Measurements from ENCODE around the gene ATXN1. TPM values are rescaled to one million over a fixed set of nuclear protein-coding genes. Genes with fewer than 3 reads are reported as not detected.

Gene ATXN1
- total and polyA plus RNA-seq, 2 of the 13 experiments (the other 11 are each of a cell fraction or from before 2014, with no cell fraction given), result 20.7 to 39.5 TPM

DNA sequence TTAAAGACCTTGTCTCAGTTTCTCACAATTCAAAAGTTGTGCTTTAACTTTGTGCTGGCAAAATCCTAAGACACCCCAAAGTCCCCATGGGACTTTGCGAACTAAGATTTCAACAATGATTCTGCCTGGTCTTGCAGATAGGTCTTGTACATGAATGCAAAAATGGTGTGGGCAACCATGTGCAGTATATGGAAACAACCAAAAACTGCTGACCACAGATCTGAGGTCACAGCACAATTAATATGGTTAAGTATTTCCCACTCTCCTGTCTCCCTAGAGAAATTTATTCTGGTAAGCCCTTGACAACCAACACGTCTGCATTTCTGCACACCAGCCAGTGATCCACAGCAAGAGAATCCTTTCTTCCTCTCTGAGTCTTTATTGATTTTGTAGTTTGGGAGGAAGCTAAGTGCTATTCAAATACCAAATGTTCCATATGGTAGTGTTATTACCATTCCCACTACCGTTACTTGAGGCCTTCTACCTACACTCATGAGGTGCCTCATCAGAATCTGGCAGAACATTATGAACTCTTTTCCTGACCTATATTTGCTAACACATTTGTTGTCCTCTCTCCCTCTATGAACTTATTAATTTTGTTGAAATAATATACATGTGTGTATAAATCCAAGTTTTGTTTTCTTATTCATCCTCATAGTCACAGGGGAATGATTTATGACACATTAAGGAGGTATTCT, 178.7 kb downstream of the ATXN1 start:
- peaks cover 6 to 28% of the 10 kb centered on the region in 2 experiments for H3K36me3 ChIP-seq (replicated peaks in 1 of 2; ENCODE audit: control insufficient read depth in 1 of 2, insufficient read depth in 2 of 2, low read length in 2 of 2)
- no TSS peak for BruUV-seq (replicated peaks)

More for the DNA sequence above, 178.7 kb downstream of the ATXN1 start:
- Histone ChIP-seq H2AFZ (ENCODE audit: low read length) (no peak overlapping the region), H3K27ac (ENCODE audit: extremely low read length, insufficient read depth, low read length) (no peak overlapping the region), H3K27me3 (ENCODE audit: control insufficient read depth in 1 of 2, insufficient read depth in 2 of 2, low read length in 2 of 2) (no peaks in the 10 kb centered on the region), H3K4me3 (replicated peaks in 1 of 3; ENCODE audit: insufficient read depth in 1 of 3, low read depth in 2 of 3, low read length in 3 of 3) (no peak overlapping the region), H3K4me1 (ENCODE audit: insufficient read depth, low read length) (peaks cover 42% of the 10 kb centered on the region), H3K9me3 (ENCODE audit: low read length) (no peaks in the 10 kb centered on the region), H3K9ac (ENCODE audit: insufficient read depth, low read depth, low read length) (no peak overlapping the region), H4K20me1 (ENCODE audit: insufficient read depth, low read length) (no peaks in the 10 kb centered on the region), H3K79me2 (ENCODE audit: insufficient read depth, low read length) (no peaks in the 10 kb centered on the region), H3K4me2 (ENCODE audit: low read depth, low read length) (no peak overlapping the region)
- no peak for ATAC-seq
- in situ Hi-C loops (cut with HindIII; ENCODE audit: extremely low pct_ligation_motif_present, low pct_unique_long_range_greater_than_20kb) (loop anchor here (5.0 kb wide), 1 partner anchor 180 kb away; the partner anchor contains the start of gene ATXN1), intact Hi-C loops (cut with micrococcal nuclease; ENCODE audit: unreplicated experiment) (no loop called here)
- WGBS (ENCODE audit: low lambda C conversion rate), result 95% methylated on average over 3 of the region's 3 CpGs
- FAIRE-seq, result no peak
- TF ChIP-seq SPEN (CRISPR knock-in tag; IDR thresholded peaks at IDR 0.05; ENCODE audit: low read depth), result no peak
- TF ChIP-seq ZNF792 (CRISPR knock-in tag; IDR thresholded peaks at IDR 0.05), result no peak
- no peak for TF ChIP-seq KMT2A (CRISPR knock-in tag; IDR thresholded peaks at IDR 0.05)
- TF ChIP-seq ZNF326 (CRISPR knock-in tag; IDR thresholded peaks at IDR 0.05; ENCODE audit: borderline replicate concordance), result no peak
- TF ChIP-seq HDAC1 (CRISPR knock-in tag; IDR thresholded peaks at IDR 0.05), result no peak
- TF ChIP-seq, protein P1, sequence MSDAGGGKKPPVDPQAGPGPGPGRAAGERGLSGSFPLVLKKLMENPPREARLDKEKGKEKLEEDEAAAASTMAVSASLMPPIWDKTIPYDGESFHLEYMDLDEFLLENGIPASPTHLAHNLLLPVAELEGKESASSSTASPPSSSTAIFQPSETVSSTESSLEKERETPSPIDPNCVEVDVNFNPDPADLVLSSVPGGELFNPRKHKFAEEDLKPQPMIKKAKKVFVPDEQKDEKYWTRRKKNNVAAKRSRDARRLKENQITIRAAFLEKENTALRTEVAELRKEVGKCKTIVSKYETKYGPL (CRISPR knock-in tag; IDR thresholded peaks at IDR 0.05), result no peak
- TF ChIP-seq HHEX (CRISPR knock-in tag; IDR thresholded peaks at IDR 0.05), result no peak
- TF ChIP-seq ATM (IDR thresholded peaks at IDR 0.05; ENCODE audit: borderline replicate concordance), result no peak
- TF ChIP-seq, protein P2, sequence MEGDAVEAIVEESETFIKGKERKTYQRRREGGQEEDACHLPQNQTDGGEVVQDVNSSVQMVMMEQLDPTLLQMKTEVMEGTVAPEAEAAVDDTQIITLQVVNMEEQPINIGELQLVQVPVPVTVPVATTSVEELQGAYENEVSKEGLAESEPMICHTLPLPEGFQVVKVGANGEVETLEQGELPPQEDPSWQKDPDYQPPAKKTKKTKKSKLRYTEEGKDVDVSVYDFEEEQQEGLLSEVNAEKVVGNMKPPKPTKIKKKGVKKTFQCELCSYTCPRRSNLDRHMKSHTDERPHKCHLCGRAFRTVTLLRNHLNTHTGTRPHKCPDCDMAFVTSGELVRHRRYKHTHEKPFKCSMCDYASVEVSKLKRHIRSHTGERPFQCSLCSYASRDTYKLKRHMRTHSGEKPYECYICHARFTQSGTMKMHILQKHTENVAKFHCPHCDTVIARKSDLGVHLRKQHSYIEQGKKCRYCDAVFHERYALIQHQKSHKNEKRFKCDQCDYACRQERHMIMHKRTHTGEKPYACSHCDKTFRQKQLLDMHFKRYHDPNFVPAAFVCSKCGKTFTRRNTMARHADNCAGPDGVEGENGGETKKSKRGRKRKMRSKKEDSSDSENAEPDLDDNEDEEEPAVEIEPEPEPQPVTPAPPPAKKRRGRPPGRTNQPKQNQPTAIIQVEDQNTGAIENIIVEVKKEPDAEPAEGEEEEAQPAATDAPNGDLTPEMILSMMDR (CRISPR knock-in tag; IDR thresholded peaks at IDR 0.05), result no peak
- no peak for TF ChIP-seq SKI (IDR thresholded peaks at IDR 0.05; ENCODE audit: partially characterized antibody)
- no peak for DNase-seq (ENCODE audit: low spot score)
- POLR2A ChIA-PET, result interaction anchor here (1.3 kb wide), 1 partner anchor 180 kb away, joined by 3 read pairs; no protein-coding TSS in a partner anchor
- CTCF ChIA-PET (ENCODE audit: low intra/inter-chr PET ratio, low total read pairs), result no interaction called here
